ENCODE measurements around the gene PAMR1.

Gene PAMR1

GRCh38 chr11:35402751-35403660 lies 122.4 kb downstream of the PAMR1 start:
- H3K4me1 ChIP-seq (ENCODE audit: control insufficient read depth in 5 of 5, insufficient read depth in 5 of 5, low read length in 5 of 5), result peaks cover 0 to 4% (median 0%) of the 10 kb centered on the region in 5 donors
- no peak overlapping the region for H3K4me3 ChIP-seq (ENCODE audit: low read depth in 1 of 5, low read length in 5 of 5)
- H3K27me3 ChIP-seq (ENCODE audit: control insufficient read depth in 5 of 5, insufficient read depth in 4 of 5, low read length in 5 of 5), result peaks cover 0 to 4% (median 0%) of the 10 kb centered on the region in 5 donors
- no peak overlapping the region for H3K27ac ChIP-seq (ENCODE audit: low read depth, low read length)
- H3K36me3 ChIP-seq (ENCODE audit: control insufficient read depth in 5 of 5, insufficient read depth in 5 of 5, low read length in 5 of 5), result no peaks in the 10 kb centered on the region
- H3K9me3 ChIP-seq (ENCODE audit: control insufficient read depth in 5 of 5, low read length in 5 of 5), result no peaks in the 10 kb centered on the region
- H3K9ac ChIP-seq (ENCODE audit: low read length in 5 of 5), result no peak overlapping the region

DNA sequence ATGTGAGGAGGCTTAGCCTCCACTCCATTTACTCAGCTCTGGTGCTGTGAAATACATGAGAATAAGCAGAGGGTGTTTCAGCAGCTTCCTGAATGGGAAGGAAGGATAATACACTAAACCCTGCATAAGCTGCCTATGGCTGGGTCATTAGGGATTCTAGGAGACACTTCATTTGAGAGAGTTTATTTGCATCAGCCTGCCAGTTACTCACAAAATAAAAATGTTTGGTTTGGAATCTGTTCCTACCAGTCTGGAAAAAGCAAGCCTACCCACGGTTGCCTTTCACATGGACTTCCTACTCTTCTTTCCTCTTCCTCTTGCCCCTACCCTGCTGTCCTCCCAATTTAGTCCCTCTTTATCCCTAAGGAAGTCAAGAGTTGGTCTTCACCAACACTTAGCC lies 126.5 kb downstream of the PAMR1 start:
- Histone ChIP-seq H3K36me3 (ENCODE audit: control insufficient read depth in 5 of 5, insufficient read depth in 5 of 5, low read length in 5 of 5) (no peaks in the 10 kb centered on the region), H3K9me3 (ENCODE audit: control insufficient read depth in 5 of 5, low read length in 5 of 5) (no peaks in the 10 kb centered on the region), H3K4me1 (ENCODE audit: control insufficient read depth in 5 of 5, insufficient read depth in 5 of 5, low read length in 5 of 5) (no peaks in the 10 kb centered on the region), H3K27me3 (ENCODE audit: control insufficient read depth in 5 of 5, insufficient read depth in 4 of 5, low read length in 5 of 5) (no peaks in the 10 kb centered on the region), H3K4me3 (ENCODE audit: low read depth in 1 of 5, low read length in 5 of 5) (no peak overlapping the region), H3K9ac (ENCODE audit: low read length in 5 of 5) (no peak overlapping the region), H3K27ac (ENCODE audit: low read depth, low read length) (no peak overlapping the region)

DNA sequence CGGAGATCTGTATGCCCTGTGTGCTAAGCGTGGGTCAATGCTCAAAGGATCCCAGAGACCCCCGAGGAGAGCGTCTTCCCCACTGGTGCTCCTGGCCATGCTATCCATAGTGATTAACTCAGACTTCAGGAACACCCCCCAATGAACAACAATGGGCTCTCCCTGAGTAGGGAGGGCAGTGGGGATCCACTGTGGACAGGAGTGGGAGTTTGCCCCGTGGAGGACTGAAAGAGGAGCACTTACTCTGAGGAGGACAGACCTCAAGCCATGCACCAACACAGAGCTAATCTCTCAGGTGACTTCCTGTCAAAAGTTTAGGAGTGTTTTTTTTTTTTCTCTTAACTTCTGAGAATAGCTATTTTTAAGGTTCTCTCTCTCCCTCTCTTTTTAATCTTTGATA lies 130.5 kb downstream of the PAMR1 start:
- Histone ChIP-seq H3K27ac (ENCODE audit: low read depth, low read length) (no peak overlapping the region), H3K27me3 (ENCODE audit: control insufficient read depth in 5 of 5, insufficient read depth in 4 of 5, low read length in 5 of 5) (no peaks in the 10 kb centered on the region), H3K4me3 (ENCODE audit: low read depth in 1 of 5, low read length in 5 of 5) (no peak overlapping the region), H3K9ac (ENCODE audit: low read length in 5 of 5) (no peak overlapping the region), H3K9me3 (ENCODE audit: control insufficient read depth in 5 of 5, low read length in 5 of 5) (no peaks in the 10 kb centered on the region), H3K36me3 (ENCODE audit: control insufficient read depth in 5 of 5, insufficient read depth in 5 of 5, low read length in 5 of 5) (no peaks in the 10 kb centered on the region), H3K4me1 (ENCODE audit: control insufficient read depth in 5 of 5, insufficient read depth in 5 of 5, low read length in 5 of 5) (peaks cover 3 to 18% (median 8%) of the 10 kb centered on the region in 5 donors)

- no peak overlapping the region for H3K9ac ChIP-seq (ENCODE audit: low read length in 5 of 5)
- H3K4me3 ChIP-seq (ENCODE audit: low read depth in 1 of 5, low read length in 5 of 5), result no peak overlapping the region
- no peaks in the 10 kb centered on the region for H3K36me3 ChIP-seq (ENCODE audit: control insufficient read depth in 5 of 5, insufficient read depth in 5 of 5, low read length in 5 of 5)
- no peaks in the 10 kb centered on the region for H3K9me3 ChIP-seq (ENCODE audit: control insufficient read depth in 5 of 5, low read length in 5 of 5)
- no peak overlapping the region for H3K27ac ChIP-seq (ENCODE audit: low read depth, low read length)
- H3K27me3 ChIP-seq (ENCODE audit: control insufficient read depth in 5 of 5, insufficient read depth in 4 of 5, low read length in 5 of 5), result no peaks in the 10 kb centered on the region
- H3K4me1 ChIP-seq (ENCODE audit: control insufficient read depth in 5 of 5, insufficient read depth in 5 of 5, low read length in 5 of 5), result peaks cover 3 to 18% (median 8%) of the 10 kb centered on the region in 5 donors
Measured at GRCh38 chr11:35393098-35393497, 132.3 kb downstream of the PAMR1 start.

DNA sequence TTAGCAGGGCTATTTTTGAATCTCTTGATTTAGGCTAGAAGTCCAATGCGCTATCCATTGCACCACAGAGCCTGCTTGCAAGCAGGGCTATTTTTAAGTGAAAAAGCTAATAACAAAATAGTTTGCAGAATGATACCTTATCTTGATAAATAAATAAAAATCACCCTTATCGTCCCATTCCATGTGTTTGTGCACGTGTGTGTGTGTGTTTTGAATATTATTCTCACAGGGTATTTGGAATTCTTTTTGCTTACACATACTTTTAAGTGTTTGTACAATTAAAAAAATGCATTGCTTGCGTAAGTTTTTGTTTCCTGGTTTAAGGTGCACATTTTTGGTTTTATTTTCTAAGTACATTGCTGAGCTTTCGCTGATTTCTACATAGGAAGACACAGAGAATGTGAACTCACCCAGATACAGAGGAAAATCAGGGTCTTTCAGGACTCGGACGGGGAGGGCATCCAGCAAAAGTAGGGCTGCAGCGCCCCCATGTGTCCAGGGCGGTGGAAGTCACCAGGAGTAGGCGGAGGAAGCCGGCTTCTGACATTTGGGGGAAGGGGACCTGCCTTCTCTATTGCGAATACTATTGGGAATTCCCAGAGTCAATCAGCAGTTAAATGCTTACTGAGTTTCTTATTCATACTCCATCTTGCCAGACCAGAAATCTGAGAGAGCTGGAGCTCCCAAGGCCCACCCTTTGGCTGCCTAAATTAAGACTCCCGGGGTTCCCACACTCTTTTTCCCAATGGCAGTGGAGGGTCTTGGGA lies 133.3 kb downstream of the PAMR1 start:
- Histone ChIP-seq H3K9me3 (ENCODE audit: control insufficient read depth in 5 of 5, low read length in 5 of 5) (no peaks in the 10 kb centered on the region), H3K9ac (ENCODE audit: low read length in 5 of 5) (peak overlapping the region in 1 of 5 donors; percentile 47), H3K36me3 (ENCODE audit: control insufficient read depth in 5 of 5, insufficient read depth in 5 of 5, low read length in 5 of 5) (no peaks in the 10 kb centered on the region), H3K27ac (ENCODE audit: low read depth, low read length) (no peak overlapping the region), H3K4me1 (ENCODE audit: control insufficient read depth in 5 of 5, insufficient read depth in 5 of 5, low read length in 5 of 5) (peaks cover 3 to 18% (median 8%) of the 10 kb centered on the region in 5 donors), H3K27me3 (ENCODE audit: control insufficient read depth in 5 of 5, insufficient read depth in 4 of 5, low read length in 5 of 5) (no peaks in the 10 kb centered on the region), H3K4me3 (ENCODE audit: low read depth in 1 of 5, low read length in 5 of 5) (peak overlapping the region in 4 of 5 donors; percentile 33 to 55 (median 42))

- H3K4me1 ChIP-seq (ENCODE audit: control insufficient read depth in 5 of 5, insufficient read depth in 5 of 5, low read length in 5 of 5), result peaks cover 3 to 18% (median 8%) of the 10 kb centered on the region in 5 donors
- H3K27ac ChIP-seq (ENCODE audit: low read depth, low read length), result no peak overlapping the region
Measured at GRCh38 chr11:35390737-35391682, 134.4 kb downstream of the PAMR1 start.

GRCh38 chr11:35389897-35390465 lies 135.4 kb downstream of the PAMR1 start:
- Histone ChIP-seq H3K36me3 (ENCODE audit: control insufficient read depth in 5 of 5, insufficient read depth in 5 of 5, low read length in 5 of 5) (no peaks in the 10 kb centered on the region), H3K9me3 (ENCODE audit: control insufficient read depth in 5 of 5, low read length in 5 of 5) (no peaks in the 10 kb centered on the region), H3K9ac (ENCODE audit: low read length in 5 of 5) (no peak overlapping the region), H3K27me3 (ENCODE audit: control insufficient read depth in 5 of 5, insufficient read depth in 4 of 5, low read length in 5 of 5) (no peaks in the 10 kb centered on the region), H3K4me3 (ENCODE audit: low read depth in 1 of 5, low read length in 5 of 5) (no peak overlapping the region), H3K27ac (ENCODE audit: low read depth, low read length) (no peak overlapping the region), H3K4me1 (ENCODE audit: control insufficient read depth in 5 of 5, insufficient read depth in 5 of 5, low read length in 5 of 5) (peaks cover 3 to 18% (median 8%) of the 10 kb centered on the region in 5 donors)

More at GRCh38 chr11:35390737-35391682, 134.4 kb downstream of the PAMR1 start:
- Histone ChIP-seq H3K36me3 (ENCODE audit: control insufficient read depth in 5 of 5, insufficient read depth in 5 of 5, low read length in 5 of 5) (no peaks in the 10 kb centered on the region), H3K9ac (ENCODE audit: low read length in 5 of 5) (peak overlapping the region in 2 of 5 donors; percentile 20 to 24), H3K27me3 (ENCODE audit: control insufficient read depth in 5 of 5, insufficient read depth in 4 of 5, low read length in 5 of 5) (no peaks in the 10 kb centered on the region), H3K9me3 (ENCODE audit: control insufficient read depth in 5 of 5, low read length in 5 of 5) (no peaks in the 10 kb centered on the region), H3K4me3 (ENCODE audit: low read depth in 1 of 5, low read length in 5 of 5) (no peak overlapping the region)

- H3K4me1 ChIP-seq (ENCODE audit: control insufficient read depth in 5 of 5, insufficient read depth in 5 of 5, low read length in 5 of 5), result peaks cover 3 to 18% (median 8%) of the 10 kb centered on the region in 5 donors
- no peaks in the 10 kb centered on the region for H3K27me3 ChIP-seq (ENCODE audit: control insufficient read depth in 5 of 5, insufficient read depth in 4 of 5, low read length in 5 of 5)
- no peak overlapping the region for H3K27ac ChIP-seq (ENCODE audit: low read depth, low read length)
- H3K9me3 ChIP-seq (ENCODE audit: control insufficient read depth in 5 of 5, low read length in 5 of 5), result no peaks in the 10 kb centered on the region
- H3K4me3 ChIP-seq (ENCODE audit: low read depth in 1 of 5, low read length in 5 of 5), result no peak overlapping the region
- no peak overlapping the region for H3K9ac ChIP-seq (ENCODE audit: low read length in 5 of 5)
- H3K36me3 ChIP-seq (ENCODE audit: control insufficient read depth in 5 of 5, insufficient read depth in 5 of 5, low read length in 5 of 5), result no peaks in the 10 kb centered on the region
Measured at GRCh38 chr11:35389112-35389511, 136.3 kb downstream of the PAMR1 start.

- Histone ChIP-seq H3K27ac (ENCODE audit: low read depth, low read length) (no peak overlapping the region), H3K4me1 (ENCODE audit: control insufficient read depth in 5 of 5, insufficient read depth in 5 of 5, low read length in 5 of 5) (peaks cover 3 to 15% (median 8%) of the 10 kb centered on the region in 5 donors), H3K4me3 (ENCODE audit: low read depth in 1 of 5, low read length in 5 of 5) (no peak overlapping the region), H3K27me3 (ENCODE audit: control insufficient read depth in 5 of 5, insufficient read depth in 4 of 5, low read length in 5 of 5) (no peaks in the 10 kb centered on the region), H3K9ac (ENCODE audit: low read length in 5 of 5) (no peak overlapping the region), H3K9me3 (ENCODE audit: control insufficient read depth in 5 of 5, low read length in 5 of 5) (no peaks in the 10 kb centered on the region), H3K36me3 (ENCODE audit: control insufficient read depth in 5 of 5, insufficient read depth in 5 of 5, low read length in 5 of 5) (no peaks in the 10 kb centered on the region)
Measured at GRCh38 chr11:35388061-35388460, 137.4 kb downstream of the PAMR1 start.

Data from subcutaneous abdominal adipose tissue (tissue), 5 donors.